HEK293T (cell line): Measurements from ENCODE around the gene ZHX3.

ENCODE experiments used
- CTCF ChIA-PET: fragments of 350-600 bp; formaldehyde crosslinking; extraction: SDS; loops from one replicate; lab custom pipeline; 2021; ENCODE audit warnings: antibody characterized with exemption, inconsistent platforms; lab: Yijun Ruan, JAX
- POLR2A ChIA-PET: fragments of 350-600 bp; formaldehyde crosslinking; extraction: SDS; loops from one replicate; lab custom pipeline; 2020; ENCODE audit warnings: antibody characterized with exemption, inconsistent platforms; lab: Yijun Ruan, JAX
- DNase-seq: peaks from one replicate; pipeline ENCODE4 v3.0.0; 2012; ENCODE audit warnings: mixed read lengths; ENCODE audit errors: extremely low spot score
- ARNT ChIP-seq: fragments of 450-650 bp; IDR thresholded peaks from 2 replicates; pipeline ENCODE4 v1.6.1; 2017; ENCODE audit warnings: mild to moderate bottlenecking
- BHLHE40 ChIP-seq: fragments of 450-650 bp; IDR thresholded peaks from 2 replicates; pipeline ENCODE4 v1.6.1; 2016; ENCODE audit warnings: mild to moderate bottlenecking, moderate library complexity, borderline replicate concordance
- CTBP1 ChIP-seq: fragments of 450-650 bp; IDR thresholded peaks from 2 replicates; pipeline ENCODE4 v1.6.1; 2016; ENCODE audit warnings: borderline replicate concordance
- ELF4 ChIP-seq: fragments of 450-650 bp; IDR thresholded peaks from 2 replicates; pipeline ENCODE4 v1.6.1; 2017; ENCODE audit warnings: antibody characterized with exemption
- FOXA1 ChIP-seq: fragments of 450-650 bp; IDR thresholded peaks from 2 replicates; pipeline ENCODE4 v1.6.1; 2016; ENCODE audit warnings: mild to moderate bottlenecking
- FOXK2 ChIP-seq: fragments of 450-650 bp; IDR thresholded peaks from 2 replicates; pipeline ENCODE4 v1.6.1; 2016; ENCODE audit warnings: mild to moderate bottlenecking
- FOXM1 ChIP-seq: fragments of 450-650 bp; IDR thresholded peaks from 2 replicates; pipeline ENCODE4 v1.6.1; 2017; ENCODE audit warnings: mild to moderate bottlenecking, borderline replicate concordance
- HDGF ChIP-seq: fragments of 450-650 bp; IDR thresholded peaks from 2 replicates; pipeline ENCODE4 v1.6.1; 2017; ENCODE audit warnings: antibody characterized with exemption, borderline replicate concordance
- L3MBTL2 ChIP-seq: fragments of 450-650 bp; conservative IDR thresholded peaks from 2 replicates; pipeline ENCODE4 v1.6.1; 2016; ENCODE audit warnings: mild to moderate bottlenecking
- LEF1 ChIP-seq: fragments of 450-650 bp; IDR thresholded peaks from 2 replicates; pipeline ENCODE4 v1.6.1; 2017; ENCODE audit warnings: mild to moderate bottlenecking, borderline replicate concordance
- NFRKB ChIP-seq: fragments of 450-650 bp; IDR thresholded peaks from 2 replicates; pipeline ENCODE4 v1.6.1; 2016; ENCODE audit warnings: mild to moderate bottlenecking, moderate library complexity
- SP1 ChIP-seq: fragments of 450-650 bp; IDR thresholded peaks from 2 replicates; pipeline ENCODE4 v1.6.1; 2017
- SUZ12 ChIP-seq: fragments of 450-650 bp; IDR thresholded peaks from 2 replicates; pipeline ENCODE4 v1.6.1; 2016; ENCODE audit warnings: mild to moderate bottlenecking
- TARDBP ChIP-seq: fragments of 450-650 bp; IDR thresholded peaks from 2 replicates; pipeline ENCODE4 v1.6.1; 2016
- ZNF384 ChIP-seq: fragments of 450-650 bp; IDR thresholded peaks from 2 replicates; pipeline ENCODE4 v1.6.1; 2016
- TF ChIP-seq, protein P1 (sequence below): fragments of 450-650 bp; IDR thresholded peaks from 2 replicates; pipeline ENCODE4 v1.6.1; 2016

Gene ZHX3

DNA sequence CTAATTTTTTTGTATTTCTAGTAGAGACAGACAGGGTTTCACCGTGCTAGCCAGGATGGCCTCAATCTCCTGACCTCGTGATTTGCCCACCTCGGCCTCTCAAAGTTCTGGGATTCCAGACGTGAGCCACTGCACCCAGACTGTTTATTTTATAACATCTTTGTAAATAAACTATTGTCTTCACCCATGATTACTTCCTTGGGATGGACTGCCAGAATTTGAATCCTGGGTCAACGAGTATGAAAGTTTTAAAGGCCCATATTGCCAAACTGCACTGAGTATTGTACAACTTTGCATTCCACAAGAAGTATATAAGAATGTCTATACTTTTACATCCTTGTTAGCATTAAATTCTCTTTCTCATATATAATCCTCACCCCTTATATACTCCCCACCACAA is 38.6 kb downstream of the ZHX3 start:
- TF ChIP-seq SUZ12 = no peak
- TF ChIP-seq TARDBP = no peak
- no peak for TF ChIP-seq LEF1
- no peak for TF ChIP-seq L3MBTL2
- TF ChIP-seq SP1 = no peak
- no peak for TF ChIP-seq HDGF
- no peak for TF ChIP-seq NFRKB
- no peak for TF ChIP-seq FOXA1
- TF ChIP-seq FOXM1 = no peak
- no peak for TF ChIP-seq ZNF384
- TF ChIP-seq FOXK2 = no peak
- TF ChIP-seq ELF4 = no peak
- TF ChIP-seq CTBP1 = no peak
- TF ChIP-seq ARNT = no peak
- TF ChIP-seq, protein P1, sequence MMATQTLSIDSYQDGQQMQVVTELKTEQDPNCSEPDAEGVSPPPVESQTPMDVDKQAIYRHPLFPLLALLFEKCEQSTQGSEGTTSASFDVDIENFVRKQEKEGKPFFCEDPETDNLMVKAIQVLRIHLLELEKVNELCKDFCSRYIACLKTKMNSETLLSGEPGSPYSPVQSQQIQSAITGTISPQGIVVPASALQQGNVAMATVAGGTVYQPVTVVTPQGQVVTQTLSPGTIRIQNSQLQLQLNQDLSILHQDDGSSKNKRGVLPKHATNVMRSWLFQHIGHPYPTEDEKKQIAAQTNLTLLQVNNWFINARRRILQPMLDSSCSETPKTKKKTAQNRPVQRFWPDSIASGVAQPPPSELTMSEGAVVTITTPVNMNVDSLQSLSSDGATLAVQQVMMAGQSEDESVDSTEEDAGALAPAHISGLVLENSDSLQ = no peak
- no peak for TF ChIP-seq BHLHE40
- no peak for DNase-seq
- ChIA-PET CTCF (no interaction called here), POLR2A (no interaction called here)

DNA sequence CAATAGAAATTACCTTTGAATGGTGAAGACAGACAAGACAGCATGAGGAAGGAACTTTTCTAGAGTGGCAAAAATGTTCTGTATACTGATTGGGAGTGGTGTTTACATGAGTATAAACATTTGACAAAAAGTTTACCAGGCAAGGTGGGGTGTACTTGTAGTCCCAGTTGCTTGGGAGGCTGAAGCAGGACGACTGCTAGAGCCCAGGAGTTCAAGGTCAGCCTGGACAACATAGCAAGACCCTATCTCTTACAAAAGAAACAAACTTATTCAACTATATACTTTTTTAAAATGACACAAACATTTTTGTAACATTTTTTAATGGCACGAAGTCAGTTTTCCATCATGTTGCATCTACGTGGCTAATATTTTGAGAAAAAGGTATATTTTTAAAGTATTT is 40.5 kb downstream of the ZHX3 start:
- POLR2A ChIA-PET = no interaction called here
- CTCF ChIA-PET = interaction anchor here (1.3 kb wide), 1 partner anchor 421 kb away, joined by 3 read pairs; no protein-coding TSS in a partner anchor
- no peak for DNase-seq
- TF ChIP-seq FOXA1 = no peak
- TF ChIP-seq LEF1 = no peak
- no peak for TF ChIP-seq ELF4
- no peak for TF ChIP-seq ZNF384
- TF ChIP-seq BHLHE40 = no peak
- TF ChIP-seq L3MBTL2 = no peak
- TF ChIP-seq HDGF = no peak
- TF ChIP-seq CTBP1 = no peak
- TF ChIP-seq FOXK2 = no peak
- no peak for TF ChIP-seq SUZ12
- no peak for TF ChIP-seq ARNT
- TF ChIP-seq FOXM1 = no peak

DNA sequence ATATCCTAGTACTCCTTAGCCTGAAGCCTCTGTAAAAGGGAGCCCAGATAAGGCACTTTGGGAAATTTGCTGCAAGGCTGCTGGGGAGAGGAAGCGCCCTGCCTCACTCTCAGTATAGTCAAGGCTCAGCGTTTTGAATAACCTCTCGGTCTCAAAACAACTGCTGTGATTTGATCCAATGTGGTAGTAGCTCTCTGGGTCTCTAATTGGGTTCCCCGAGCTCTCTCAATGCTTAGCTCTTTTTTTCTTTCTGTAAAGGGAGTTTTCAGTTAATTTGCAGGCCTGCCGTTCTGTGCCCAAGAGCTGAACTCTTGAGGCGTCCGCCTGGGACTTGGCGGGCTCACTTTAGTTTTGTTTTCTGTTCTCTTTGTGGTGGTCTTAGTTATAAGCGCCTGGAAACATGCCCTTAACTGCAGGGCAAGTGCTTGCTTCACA is 41.2 kb downstream of the ZHX3 start:
- no peak for DNase-seq
- ChIA-PET CTCF (interaction anchor here (0.7 to 1.3 kb wide), 2 partner anchors 75 to 422 kb away, joined by 3 read pairs; no protein-coding TSS in a partner anchor), POLR2A (no interaction called here)
- TF ChIP-seq FOXK2 (no peak), SUZ12 (no peak)

DNA sequence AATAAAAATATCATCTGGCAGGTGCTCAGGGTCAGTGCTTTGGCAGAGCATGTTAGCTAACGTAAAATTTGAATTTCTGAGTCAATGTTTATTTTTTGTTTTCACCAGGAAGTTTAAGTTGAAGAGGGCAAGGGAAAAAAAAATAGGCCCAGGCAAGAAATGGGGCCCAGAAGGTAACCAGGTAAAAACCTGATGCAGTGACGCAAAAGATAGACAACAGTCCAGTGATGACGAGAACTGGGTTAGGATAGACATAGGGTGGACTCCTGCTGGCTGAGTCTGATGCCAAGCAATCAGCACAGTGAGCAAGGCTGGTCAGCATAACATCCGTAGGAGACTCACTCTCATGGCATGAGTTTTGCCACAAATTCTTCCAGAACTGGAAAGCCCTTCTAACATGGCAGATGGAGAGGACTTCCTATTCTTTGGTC is 42.2 kb downstream of the ZHX3 start:
- TF ChIP-seq ELF4 (no peak), SP1 (no peak), LEF1 (no peak), HDGF (no peak), ZNF384 (no peak), FOXM1 (no peak), L3MBTL2 (no peak), SUZ12 (no peak), FOXK2 (no peak), CTBP1 (no peak), TARDBP (no peak), FOXA1 (no peak), NFRKB (no peak), ARNT (no peak), BHLHE40 (no peak)
- TF ChIP-seq, protein P1 = no peak
- ChIA-PET POLR2A (no interaction called here), CTCF (interaction anchor here (0.7 kb wide), 1 partner anchor 76 kb away, joined by 3 read pairs; no protein-coding TSS in a partner anchor)
- DNase-seq = no peak

DNA sequence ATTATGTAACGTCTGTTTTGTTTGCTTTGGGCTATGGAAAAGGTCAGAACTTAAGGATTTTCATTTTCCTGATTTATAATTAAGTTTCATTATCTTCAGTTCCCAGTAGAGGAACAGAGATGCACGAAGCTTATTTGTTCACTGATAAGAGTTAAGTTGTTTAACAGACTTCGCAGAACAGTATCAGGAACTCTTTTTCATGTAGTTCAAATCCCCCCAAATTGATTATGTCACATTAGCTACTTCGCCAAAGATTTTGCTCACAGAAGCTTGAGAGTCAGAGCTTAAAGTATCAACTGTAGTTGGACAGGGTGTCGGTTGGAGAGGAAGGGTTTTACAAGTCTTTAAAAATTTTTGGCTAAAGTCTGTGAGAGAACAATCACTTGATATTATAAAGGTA is 43.4 kb downstream of the ZHX3 start:
- CTCF ChIA-PET = no interaction called here
- POLR2A ChIA-PET = no interaction called here
- TF ChIP-seq BHLHE40 (no peak), ZNF384 (no peak), NFRKB (no peak), SUZ12 (no peak), FOXM1 (no peak), ARNT (no peak)
- TF ChIP-seq, protein P1 = no peak
- no peak for DNase-seq

DNA sequence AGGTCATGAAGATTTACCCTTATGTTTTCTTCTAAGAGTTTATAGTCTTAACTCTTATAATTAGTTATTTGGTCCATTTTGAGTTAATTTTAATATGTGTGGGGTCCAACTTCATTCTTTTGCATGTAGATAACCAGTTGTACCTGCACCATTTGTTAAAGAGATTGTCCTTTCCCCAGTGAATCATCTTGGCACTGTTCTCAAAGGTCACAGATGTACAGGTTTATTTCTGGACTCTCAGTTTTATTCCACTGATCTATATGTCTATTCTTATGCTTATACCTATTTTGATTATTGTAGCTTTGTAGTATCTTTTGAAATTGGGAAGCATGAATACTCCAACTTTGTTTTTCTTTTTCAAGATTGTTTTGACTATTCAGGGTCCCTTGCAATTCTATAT is 44.1 kb downstream of the ZHX3 start:
- TF ChIP-seq ARNT = no peak
- TF ChIP-seq SP1 = no peak
- no peak for TF ChIP-seq FOXK2
- no peak for TF ChIP-seq ELF4
- no peak for TF ChIP-seq CTBP1
- no peak for TF ChIP-seq TARDBP
- TF ChIP-seq BHLHE40 = no peak
- TF ChIP-seq, protein P1 = no peak
- no peak for DNase-seq
- ChIA-PET CTCF (no interaction called here), POLR2A (no interaction called here)
